ENCODE data around the gene RING1. TPM values are rescaled to one million over a fixed set of nuclear protein-coding genes. Genes with fewer than 3 reads are reported as not detected.

RING1 gene
- polyA plus RNA-seq, 1 donor: 36.0 TPM

DNA sequence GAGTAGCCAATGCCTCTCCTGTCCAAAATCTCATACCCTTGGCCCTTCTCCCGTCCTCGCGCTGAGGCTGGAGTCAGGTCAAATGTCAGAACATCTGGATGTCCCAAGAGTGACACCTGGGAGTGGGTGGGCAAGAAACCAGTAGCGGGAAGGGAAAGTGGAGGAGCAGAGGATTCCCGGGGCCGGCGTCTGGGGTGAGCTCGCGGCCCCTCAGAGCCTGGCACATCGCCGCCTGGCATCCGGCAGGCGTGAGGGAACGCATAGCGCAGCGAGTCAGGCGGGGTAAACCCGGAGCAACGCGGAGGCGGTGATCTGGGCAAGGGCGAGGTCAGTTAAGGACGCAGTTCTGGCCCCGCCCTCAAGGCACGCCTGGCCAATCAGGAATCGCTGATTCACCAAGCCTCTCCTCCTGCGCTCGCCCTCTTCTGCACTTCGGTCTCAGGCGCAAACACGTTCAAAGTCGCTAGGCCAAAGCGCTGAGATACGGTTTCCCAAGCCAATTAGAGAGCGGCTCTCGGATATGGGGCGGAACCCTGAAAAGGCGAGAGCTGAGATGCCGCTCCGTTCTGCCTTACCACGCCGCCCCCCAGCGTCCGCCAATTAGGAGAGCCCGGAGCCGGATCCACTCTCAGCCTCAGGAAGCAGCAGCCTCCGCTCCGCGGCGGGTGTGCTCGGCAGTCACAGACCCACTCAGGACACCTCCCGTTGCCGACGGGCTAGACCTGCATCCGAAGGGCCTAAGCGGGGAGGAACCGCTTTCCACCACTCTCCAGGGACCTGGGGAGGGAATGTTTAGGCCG lies 40.8 kb downstream of the RING1 start:
- DNase-seq: peak; percentile 96

DNA sequence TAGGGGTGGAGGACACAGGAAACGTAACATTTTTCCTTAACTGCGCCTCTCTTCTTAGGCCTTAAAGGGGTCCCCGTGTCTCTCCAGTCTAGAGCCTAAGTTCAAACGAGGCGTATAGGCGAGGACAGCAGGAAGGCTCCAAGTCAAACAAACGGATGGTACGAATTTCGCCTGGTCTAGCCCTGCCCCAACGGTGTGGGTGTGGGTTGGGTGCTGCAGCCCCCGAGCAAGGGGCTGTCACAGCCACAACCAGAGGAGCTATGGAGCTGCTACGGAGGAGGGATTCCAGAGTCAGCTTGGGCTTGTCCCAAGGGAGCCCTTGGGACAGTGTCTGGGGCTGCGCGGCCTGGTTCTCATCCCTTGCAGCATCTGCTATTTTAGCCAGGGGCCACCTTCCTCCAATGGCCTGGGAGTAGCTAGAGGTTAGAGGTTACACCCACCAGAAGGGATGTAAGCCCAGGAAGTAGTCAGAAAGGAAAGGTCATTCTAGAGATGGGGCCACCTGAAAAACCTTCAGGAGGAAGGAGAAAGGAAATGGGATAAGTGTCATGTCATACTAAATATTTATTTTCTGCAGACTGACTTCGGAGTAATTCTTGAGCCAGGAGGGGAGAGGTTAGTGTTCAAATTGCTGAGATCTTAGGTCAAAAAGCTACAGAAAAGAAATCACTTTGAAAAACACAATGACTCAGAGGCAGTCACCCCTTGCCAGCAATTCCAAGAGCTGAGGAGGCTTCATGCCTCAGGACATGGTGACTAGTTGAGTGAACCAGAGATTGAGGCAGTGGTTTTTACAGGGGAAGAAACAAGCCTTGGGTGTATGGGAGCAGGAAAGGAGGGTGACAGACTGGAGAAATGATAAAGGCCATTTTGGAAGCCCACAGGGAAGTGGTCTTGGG lies 41.7 kb downstream of the RING1 start:
- peak; percentile 13 for DNase-seq

GRCh38 chr6:33250731-33251130 lies 42.4 kb downstream of the RING1 start:
- no peak for DNase-seq

- no peak for DNase-seq
These were observed 43.2 kb downstream of the RING1 start for GRCh38 chr6:33251395-33252012.

- DNase-seq: no peak
These were observed 44.5 kb downstream of the RING1 start for GRCh38 chr6:33252759-33253158.

GRCh38 chr6:33254591-33254990 lies 46.3 kb downstream of the RING1 start:
- DNase-seq: no peak

DNA sequence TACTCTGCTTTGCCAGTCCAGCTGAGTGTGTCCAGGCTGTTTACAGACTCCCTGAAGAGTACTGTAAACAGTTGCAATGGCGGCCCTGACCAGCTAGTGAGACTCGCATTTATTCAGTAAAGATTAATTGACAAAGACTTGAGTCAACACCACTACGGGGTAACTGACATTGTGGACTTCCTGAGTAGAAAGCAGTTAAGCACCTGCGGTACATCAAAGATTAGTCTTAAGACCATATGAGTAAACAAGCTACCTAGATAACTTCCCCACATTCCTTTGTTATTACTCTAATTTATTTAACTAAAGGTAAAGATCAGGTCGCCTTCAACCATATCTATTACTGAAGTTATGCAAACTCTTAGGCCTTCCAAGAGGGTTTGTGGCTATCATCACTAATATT lies 50.7 kb downstream of the RING1 start:
- DNase-seq: no peak

Other genes with a start within 250 kb of the RING1 start
- 160 TPM for gene BRD2, start 239.9 kb upstream of the RING1 start, polyA plus RNA-seq (ENCODE audit: insufficient read length)
- 1.8 TPM for gene HLA-DOA, start 198.9 kb upstream of the RING1 start, polyA plus RNA-seq (ENCODE audit: insufficient read length)
- gene HLA-DPA1, start 134.9 kb upstream of the RING1 start, polyA plus RNA-seq (ENCODE audit: insufficient read length): 34.8 TPM
- gene HLA-DPB1, start 132.5 kb upstream of the RING1 start, polyA plus RNA-seq (ENCODE audit: insufficient read length): 19.2 TPM
- gene COL11A2, start 16.0 kb upstream of the RING1 start, polyA plus RNA-seq (ENCODE audit: insufficient read length): 49.7 TPM
- 42.0 TPM for gene RXRB, start 7.8 kb upstream of the RING1 start, polyA plus RNA-seq (ENCODE audit: insufficient read length)
- 65.8 TPM for gene SLC39A7, start 7.6 kb upstream of the RING1 start, polyA plus RNA-seq (ENCODE audit: insufficient read length)
- gene HSD17B8, start 3.8 kb upstream of the RING1 start, polyA plus RNA-seq (ENCODE audit: insufficient read length): 11.5 TPM
- gene VPS52, start 63.4 kb downstream of the RING1 start, polyA plus RNA-seq (ENCODE audit: insufficient read length): 47.3 TPM
- 4,638 TPM for gene RPS18, start 63.6 kb downstream of the RING1 start, polyA plus RNA-seq (ENCODE audit: insufficient read length)
- 2.2 TPM for gene B3GALT4, start 68.6 kb downstream of the RING1 start, polyA plus RNA-seq (ENCODE audit: insufficient read length)
- 58.4 TPM for gene WDR46, start 80.7 kb downstream of the RING1 start, polyA plus RNA-seq (ENCODE audit: insufficient read length)
- 41.2 TPM for gene PFDN6, start 81.1 kb downstream of the RING1 start, polyA plus RNA-seq (ENCODE audit: insufficient read length)
- 63.4 TPM for gene RGL2, start 90.4 kb downstream of the RING1 start, polyA plus RNA-seq (ENCODE audit: insufficient read length)
- gene TAPBP, start 105.6 kb downstream of the RING1 start, polyA plus RNA-seq (ENCODE audit: insufficient read length): 24.6 TPM
- gene ZBTB22, start 109.2 kb downstream of the RING1 start, polyA plus RNA-seq (ENCODE audit: insufficient read length): 16.3 TPM
- gene DAXX, start 114.5 kb downstream of the RING1 start, polyA plus RNA-seq (ENCODE audit: insufficient read length): 25.9 TPM
- gene KIFC1, start 183.3 kb downstream of the RING1 start, polyA plus RNA-seq (ENCODE audit: insufficient read length): 18.1 TPM
- 46.7 TPM for gene PHF1, start 202.5 kb downstream of the RING1 start, polyA plus RNA-seq (ENCODE audit: insufficient read length)
- gene CUTA, start 209.6 kb downstream of the RING1 start, polyA plus RNA-seq (ENCODE audit: insufficient read length): 153 TPM
- 30.5 TPM for gene SYNGAP1, start 211.6 kb downstream of the RING1 start, polyA plus RNA-seq (ENCODE audit: insufficient read length)
- 6.4 TPM for gene ZBTB9, start 246.1 kb downstream of the RING1 start, polyA plus RNA-seq (ENCODE audit: insufficient read length)